SU-DHL-6 (cell line): ENCODE data around the gene ERRFI1.
"Not testable (repeated sequence)": the region's sequence is repeated elsewhere in the genome, so short reads cannot be mapped to it uniquely, and the experiment has no call there.

Experiments used
- H2AFZ ChIP-seq: fragments of 200-600 bp; sonication (generic); 2 replicates; pipeline ENCODE4 v1.6.1; 2014; ENCODE audit warnings: low read depth, mild to moderate bottlenecking, moderate library complexity, mixed read lengths, antibody characterized with exemption, low read length; ENCODE audit not compliant: severe bottlenecking
- H3F3A ChIP-seq: fragments of 200-600 bp; shearing (Covaris generic); 2 replicates; pipeline ENCODE4 v1.6.0; 2016; ENCODE audit warnings: antibody characterized with exemption, mild to moderate bottlenecking; ENCODE audit not compliant: insufficient read depth
- H3K27ac ChIP-seq: fragments of 200-600 bp; sonication (generic); 2 replicates; pipeline ENCODE4 v1.5.1; 2016; ENCODE audit warnings: low read depth, mild to moderate bottlenecking, low read length, moderate library complexity, mixed read lengths
- H3K27me3 ChIP-seq: fragments of 200-600 bp; sonication (generic), shearing (Covaris generic); 2 replicates; pipeline ENCODE4 v1.6.0; 2014; ENCODE audit warnings: mild to moderate bottlenecking, low read length
- H3K36me3 ChIP-seq: fragments of 200-600 bp; sonication (generic); 2 replicates; pipeline ENCODE4 v1.6.1; 2014; ENCODE audit warnings: mild to moderate bottlenecking, low read length, mixed read lengths
- H3K4me2 ChIP-seq: fragments of 300-600, 200-600 bp; shearing (Covaris generic), sonication (generic); 2 replicates; pipeline ENCODE4 v1.6.0; 2014; ENCODE audit warnings: low read length, low read depth, mild to moderate bottlenecking; ENCODE audit not compliant: poor library complexity, severe bottlenecking
- H3K4me3 ChIP-seq: fragments of 200-600 bp; sonication (generic); 2 replicates; pipeline ENCODE4 v1.5.1; 2014; ENCODE audit warnings: antibody characterized with exemption, low read length, mild to moderate bottlenecking, mixed read lengths; ENCODE audit not compliant: insufficient read depth, poor library complexity, severe bottlenecking
- H3K79me2 ChIP-seq: fragments of 200-600 bp; sonication (generic); 2 replicates; pipeline ENCODE4 v1.6.1; 2014; ENCODE audit warnings: mild to moderate bottlenecking, low read length, moderate library complexity; ENCODE audit not compliant: insufficient read depth
- H3K9ac ChIP-seq: fragments of 200-600 bp; sonication (generic); 2 replicates; pipeline ENCODE4 v1.7.0; 2014; ENCODE audit warnings: mild to moderate bottlenecking, low read length
- H3K9me2 ChIP-seq: fragments of 200-600 bp; sonication (generic); replicated peaks from 2 replicates; pipeline ENCODE4 v1.6.1; 2014; ENCODE audit warnings: low read length; ENCODE audit not compliant: insufficient read depth
- H3K9me3 ChIP-seq: fragments of 200-600 bp; sonication (generic); 2 replicates; pipeline ENCODE4 v1.6.1; 2014; ENCODE audit warnings: low read length, mixed read lengths; ENCODE audit not compliant: insufficient read depth
- H4K20me1 ChIP-seq: fragments of 200-600 bp; sonication (generic); 2 replicates; pipeline ENCODE4 v1.6.1; 2014; ENCODE audit warnings: low read depth, mild to moderate bottlenecking, antibody characterized with exemption, low read length, moderate library complexity, mixed read lengths
- CTCF ChIP-seq: fragments of 200-600 bp; sonication (generic); IDR thresholded peaks from one replicate; pipeline ENCODE4 v1.5.1; 2017; ENCODE audit warnings: antibody characterized with exemption, mild to moderate bottlenecking, low read length, moderate library complexity; ENCODE audit not compliant: insufficient read depth, poor library complexity, severe bottlenecking
- EZH2phosphoT487 ChIP-seq: fragments of 200-600 bp; sonication (generic), shearing (Covaris generic); conservative IDR thresholded peaks from 2 replicates; pipeline ENCODE4 v1.6.1; 2018; ENCODE audit warnings: mild to moderate bottlenecking, antibody characterized with exemption, low read length, moderate library complexity, mixed read lengths

ERRFI1 gene

GRCh38 chr1:8070381-8070811 is 44.3 kb upstream of the ERRFI1 start:
- Histone ChIP-seq H3K4me2 (no peak overlapping the region), H4K20me1 (no peaks in the 10 kb centered on the region), H3K79me2 (no peaks in the 10 kb centered on the region), H3K27me3 (no peaks in the 10 kb centered on the region), H3F3A (no peaks in the 10 kb centered on the region), H3K9me2 (no peaks in the 10 kb centered on the region), H3K9me3 (no peaks in the 10 kb centered on the region), H3K9ac (no peak overlapping the region), H2AFZ (no peak overlapping the region), H3K4me3 (no peak overlapping the region), H3K36me3 (no peaks in the 10 kb centered on the region), H3K27ac (no peak overlapping the region)
- TF ChIP-seq CTCF: no peak
- TF ChIP-seq EZH2phosphoT487: no peak

GRCh38 chr1:8069614-8070320 is 43.7 kb upstream of the ERRFI1 start:
- not testable (repeated sequence) for H3K79me2 ChIP-seq, H3K9me3 ChIP-seq, H2AFZ ChIP-seq, H4K20me1 ChIP-seq, H3K36me3 ChIP-seq, H3K27me3 ChIP-seq, H3K4me2 ChIP-seq, H3K9me2 ChIP-seq, H3K4me3 ChIP-seq, H3K27ac ChIP-seq, H3F3A ChIP-seq, H3K9ac ChIP-seq

- Histone ChIP-seq H3K27ac (no peak overlapping the region), H3K4me3 (no peak overlapping the region), H3K27me3 (no peaks in the 10 kb centered on the region), H3K4me2 (no peak overlapping the region), H3K36me3 (no peaks in the 10 kb centered on the region), H3K9me2 (no peaks in the 10 kb centered on the region), H3K79me2 (no peaks in the 10 kb centered on the region), H4K20me1 (no peaks in the 10 kb centered on the region), H3K9me3 (no peaks in the 10 kb centered on the region), H2AFZ (no peak overlapping the region), H3F3A (no peaks in the 10 kb centered on the region), H3K9ac (no peak overlapping the region)
- TF ChIP-seq CTCF (no peak), EZH2phosphoT487 (no peak)
Observed at GRCh38 chr1:8065369-8065768, 39.3 kb upstream of the ERRFI1 start.

- H3K4me2 ChIP-seq: no peak overlapping the region
Observed at GRCh38 chr1:8063298-8064036, 37.4 kb upstream of the ERRFI1 start.

More at GRCh38 chr1:8063298-8064036, 37.4 kb upstream of the ERRFI1 start:
- Histone ChIP-seq H3K79me2 (no peaks in the 10 kb centered on the region), H3K4me3 (no peak overlapping the region), H3K27me3 (no peaks in the 10 kb centered on the region), H3K27ac (no peak overlapping the region), H4K20me1 (no peaks in the 10 kb centered on the region), H3K9me2 (no peaks in the 10 kb centered on the region), H2AFZ (no peak overlapping the region), H3K36me3 (no peaks in the 10 kb centered on the region), H3K9me3 (no peaks in the 10 kb centered on the region), H3F3A (no peaks in the 10 kb centered on the region), H3K9ac (no peak overlapping the region)
- TF ChIP-seq EZH2phosphoT487 (no peak), CTCF (no peak)
